T-helper 9 cell (primary cell): ENCODE data around the gene EGR1.

ENCODE experiments used
- DNase-seq: peaks from one replicate; pipeline ENCODE4 v3.0.0-alpha.2; 2020

Gene EGR1

GRCh38 chr5:138508958-138509357, 43.7 kb downstream of the EGR1 start:
- no peak for DNase-seq

- DNase-seq: no peak
Observed at GRCh38 chr5:138514021-138514420, 48.7 kb downstream of the EGR1 start.

- no peak for DNase-seq
Observed at GRCh38 chr5:138515556-138516245, 50.4 kb downstream of the EGR1 start.

GRCh38 chr5:138517437-138517836, 52.2 kb downstream of the EGR1 start:
- DNase-seq: no peak
